ENCODE data around the gene FBXO24.

The FBXO24 gene

GRCh38 chr7:100575746-100576383 is 10.3 kb upstream of the FBXO24 start:
- no peak overlapping the region for H3K27ac Mint-ChIP-seq
- H3K36me3 Mint-ChIP-seq (ENCODE audit: low read depth): peaks cover 16% of the 10 kb centered on the region
- H3K27me3 Mint-ChIP-seq (ENCODE audit: low read depth): peaks cover 17% of the 10 kb centered on the region
- H3K4me3 Mint-ChIP-seq: no peak overlapping the region
- peaks cover 6% of the 10 kb centered on the region for H3K4me1 Mint-ChIP-seq
- no peaks in the 10 kb centered on the region for H3K9me3 Mint-ChIP-seq
- TF ChIP-seq, protein P1, sequence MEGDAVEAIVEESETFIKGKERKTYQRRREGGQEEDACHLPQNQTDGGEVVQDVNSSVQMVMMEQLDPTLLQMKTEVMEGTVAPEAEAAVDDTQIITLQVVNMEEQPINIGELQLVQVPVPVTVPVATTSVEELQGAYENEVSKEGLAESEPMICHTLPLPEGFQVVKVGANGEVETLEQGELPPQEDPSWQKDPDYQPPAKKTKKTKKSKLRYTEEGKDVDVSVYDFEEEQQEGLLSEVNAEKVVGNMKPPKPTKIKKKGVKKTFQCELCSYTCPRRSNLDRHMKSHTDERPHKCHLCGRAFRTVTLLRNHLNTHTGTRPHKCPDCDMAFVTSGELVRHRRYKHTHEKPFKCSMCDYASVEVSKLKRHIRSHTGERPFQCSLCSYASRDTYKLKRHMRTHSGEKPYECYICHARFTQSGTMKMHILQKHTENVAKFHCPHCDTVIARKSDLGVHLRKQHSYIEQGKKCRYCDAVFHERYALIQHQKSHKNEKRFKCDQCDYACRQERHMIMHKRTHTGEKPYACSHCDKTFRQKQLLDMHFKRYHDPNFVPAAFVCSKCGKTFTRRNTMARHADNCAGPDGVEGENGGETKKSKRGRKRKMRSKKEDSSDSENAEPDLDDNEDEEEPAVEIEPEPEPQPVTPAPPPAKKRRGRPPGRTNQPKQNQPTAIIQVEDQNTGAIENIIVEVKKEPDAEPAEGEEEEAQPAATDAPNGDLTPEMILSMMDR (IDR thresholded peaks at IDR 0.05; ENCODE audit: unreplicated experiment in 3 of 3): no peak

DNA sequence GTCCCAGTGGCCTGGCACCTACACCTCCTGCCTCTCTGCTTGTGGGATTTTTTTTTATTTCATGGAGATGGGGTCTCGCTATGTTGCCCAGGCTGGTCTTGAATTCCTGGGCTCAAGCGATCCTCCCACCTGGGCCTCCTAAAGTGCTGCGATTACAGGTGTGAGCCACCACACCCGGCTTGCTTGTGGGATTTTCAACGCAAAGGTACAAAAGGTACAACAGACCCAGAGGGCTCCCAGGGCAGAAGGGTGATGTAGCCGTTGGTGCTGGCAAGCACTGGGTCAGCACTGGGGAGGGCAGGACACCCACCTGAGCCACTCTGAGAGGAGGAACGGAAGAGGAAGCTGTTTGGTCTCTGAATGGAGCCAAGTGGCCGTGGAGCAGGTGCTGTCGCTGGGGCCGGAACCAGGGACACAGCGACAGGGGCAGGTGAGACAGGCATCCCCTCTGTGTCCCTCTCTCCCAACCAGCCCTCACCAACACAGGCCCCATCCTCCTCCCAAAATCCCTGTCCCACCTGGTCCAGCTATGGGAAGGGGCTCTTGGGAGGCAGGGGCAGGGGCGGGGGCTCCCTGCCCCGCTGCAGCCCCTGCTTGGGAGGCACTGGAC is 9.6 kb upstream of the FBXO24 start:
- H3K36me3 Mint-ChIP-seq (ENCODE audit: low read depth): peaks cover 16% of the 10 kb centered on the region
- peaks cover 11% of the 10 kb centered on the region for H3K27me3 Mint-ChIP-seq (ENCODE audit: low read depth)
- H3K4me1 Mint-ChIP-seq: peaks cover 6% of the 10 kb centered on the region
- no peak overlapping the region for H3K4me3 Mint-ChIP-seq
- H3K9me3 Mint-ChIP-seq: no peaks in the 10 kb centered on the region
- TF ChIP-seq, protein P1 (IDR thresholded peaks at IDR 0.05; ENCODE audit: unreplicated experiment in 3 of 3): no peak
- no peak overlapping the region for H3K27ac Mint-ChIP-seq

GRCh38 chr7:100577103-100577502 is 9.0 kb upstream of the FBXO24 start:
- Mint-ChIP-seq H3K27me3 (ENCODE audit: low read depth) (peaks cover 6% of the 10 kb centered on the region), H3K4me1 (peaks cover 1% of the 10 kb centered on the region), H3K9me3 (no peaks in the 10 kb centered on the region), H3K4me3 (no peak overlapping the region), H3K36me3 (ENCODE audit: low read depth) (peaks cover 16% of the 10 kb centered on the region), H3K27ac (no peak overlapping the region)
- TF ChIP-seq, protein P1 (IDR thresholded peaks at IDR 0.05; ENCODE audit: unreplicated experiment in 3 of 3): no peak

DNA sequence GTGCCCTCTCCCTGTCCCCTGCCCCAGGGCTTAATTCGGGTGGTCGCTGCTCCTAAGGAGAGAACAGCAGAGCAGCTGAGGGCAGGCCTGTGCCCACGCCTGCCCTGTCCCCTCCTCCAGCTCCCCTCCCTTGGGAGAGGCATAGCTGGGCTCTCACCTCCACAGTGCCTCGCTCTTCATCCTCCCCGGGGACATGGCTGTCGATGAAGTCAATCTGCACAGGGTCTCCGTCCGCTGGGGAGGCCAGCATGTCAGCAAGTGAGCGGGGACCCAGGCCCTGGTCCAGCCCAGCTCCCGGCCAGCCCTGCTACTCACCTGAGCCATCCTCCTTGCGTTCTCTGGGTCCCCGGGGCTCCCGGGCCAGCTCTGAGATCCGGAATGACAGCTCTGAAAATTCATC is 8.6 kb upstream of the FBXO24 start:
- peaks cover 16% of the 10 kb centered on the region for H3K36me3 Mint-ChIP-seq (ENCODE audit: low read depth)
- H3K27ac Mint-ChIP-seq: no peak overlapping the region

DNA sequence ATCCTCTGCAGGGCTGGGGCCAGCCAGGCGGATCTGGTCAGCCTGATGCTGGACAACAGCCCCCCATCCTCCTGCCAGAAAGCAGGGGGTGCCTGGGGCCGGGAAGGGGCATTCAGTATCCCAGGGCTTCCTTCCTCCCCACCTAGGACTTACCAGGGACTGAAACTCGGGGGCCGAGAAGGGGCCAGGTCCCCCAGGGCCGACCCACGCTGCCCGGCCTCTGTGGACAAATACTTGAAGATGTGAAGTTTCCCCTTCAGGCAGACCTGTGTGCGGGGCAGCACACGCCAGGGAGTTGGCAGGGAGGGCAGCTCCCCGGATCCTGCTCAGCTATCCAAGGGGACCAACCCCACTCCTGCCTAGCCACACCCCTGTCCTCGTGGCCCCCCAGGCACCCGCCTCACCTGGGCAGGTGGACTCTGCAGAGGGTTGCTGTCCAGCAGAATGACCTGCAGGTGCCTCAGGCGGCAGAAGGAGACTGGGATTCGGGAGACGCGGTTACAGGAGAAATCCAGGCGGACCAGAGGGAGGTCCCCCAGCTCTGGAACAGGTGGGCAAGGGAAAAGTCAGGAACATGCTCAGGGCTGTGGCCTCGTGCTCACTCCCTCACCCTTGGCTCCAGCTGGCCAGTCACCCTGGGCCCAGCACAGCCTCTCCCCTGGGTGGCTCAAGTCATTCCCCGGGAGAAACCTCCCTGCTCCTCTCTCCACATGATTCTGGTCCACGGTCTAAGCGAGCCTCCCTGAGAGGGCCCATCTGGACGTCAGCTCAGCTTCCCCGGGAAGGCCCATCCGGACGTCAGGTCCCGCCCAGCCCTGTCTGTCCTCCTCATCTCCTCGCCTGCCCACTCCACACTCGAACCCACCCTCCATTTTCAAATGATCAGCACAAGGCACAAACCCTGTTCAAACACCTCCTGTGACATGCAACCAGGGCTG is 7.6 kb upstream of the FBXO24 start:
- H3K36me3 Mint-ChIP-seq (ENCODE audit: low read depth): peaks cover 16% of the 10 kb centered on the region
- no peaks in the 10 kb centered on the region for H3K27me3 Mint-ChIP-seq (ENCODE audit: low read depth)
- no peak overlapping the region for H3K4me3 Mint-ChIP-seq
- H3K4me1 Mint-ChIP-seq: peaks cover 5% of the 10 kb centered on the region
- TF ChIP-seq, protein P1 (IDR thresholded peaks at IDR 0.05; ENCODE audit: unreplicated experiment in 3 of 3): no peak
- no peak overlapping the region for H3K27ac Mint-ChIP-seq
- no peaks in the 10 kb centered on the region for H3K9me3 Mint-ChIP-seq

More for the DNA sequence above, 8.6 kb upstream of the FBXO24 start:
- Mint-ChIP-seq H3K4me3 (no peak overlapping the region), H3K9me3 (no peaks in the 10 kb centered on the region), H3K27me3 (ENCODE audit: low read depth) (peaks cover 1% of the 10 kb centered on the region), H3K4me1 (no peaks in the 10 kb centered on the region)
- TF ChIP-seq, protein P1 (IDR thresholded peaks at IDR 0.05; ENCODE audit: unreplicated experiment in 3 of 3): no peak

All from nephron (organoid).